NB4 (cell line): ENCODE data around the gene PLP2.
A peak's percentile ranks its signal among the peaks of the same experiment; 100 is the strongest.

Experiments used
- CTCF ChIP-seq: IDR thresholded peaks from one replicate; pipeline ENCODE4 v1.5.1; 2012; ENCODE audit warnings: low read depth, low read length
- MAX ChIP-seq: IDR thresholded peaks from 2 replicates; pipeline ENCODE4 v1.6.1; 2011; ENCODE audit warnings: low read depth, low read length
- POLR2A ChIP-seq: IDR thresholded peaks from 2 replicates; pipeline ENCODE4 v1.6.1; 2011; ENCODE audit warnings: mild to moderate bottlenecking; ENCODE audit not compliant: insufficient read length; ENCODE audit errors: extremely low read depth

DNA sequence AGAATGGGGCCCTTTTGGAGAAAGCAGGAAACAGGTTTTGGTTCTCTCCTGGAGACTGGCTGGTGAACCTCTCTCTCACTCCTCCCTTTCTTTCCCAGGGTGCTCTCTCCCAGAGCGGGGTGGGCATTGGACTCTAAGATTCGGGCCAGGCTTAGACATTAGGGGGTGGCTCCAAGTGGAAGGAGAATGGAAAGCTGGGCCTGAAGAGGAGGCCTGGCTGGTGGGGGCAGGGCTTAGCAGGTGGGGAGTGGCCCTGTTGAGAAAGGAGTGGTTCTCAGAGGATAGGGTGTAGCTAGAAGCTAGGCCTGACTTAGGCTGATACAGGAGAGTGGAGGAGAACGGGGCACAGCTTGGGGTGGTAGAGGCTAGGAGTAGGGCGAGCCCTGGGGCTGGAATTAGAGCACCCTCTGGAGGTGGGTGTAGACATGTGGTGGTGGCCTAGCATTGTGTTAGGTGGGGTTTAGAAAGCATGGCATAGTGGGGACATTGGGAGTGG, 5.7 kb downstream of the PLP2 start:
- TF ChIP-seq CTCF (peak; percentile 30), MAX (peak; percentile 67), POLR2A (no peak)
